ENCODE measurements around the gene LTBP1. TPM values are rescaled to one million over a fixed set of nuclear protein-coding genes. Genes with fewer than 3 reads are reported as not detected.

The LTBP1 gene
- total RNA-seq, 1 experiment from 2014 or later, result 13.9 TPM

GRCh38 chr2:33265584-33266338 lies 319.0 kb downstream of the LTBP1 start:
- intact Hi-C loops (cut with micrococcal nuclease; ENCODE audit: unreplicated experiment), result no loop called here
- Mint-ChIP-seq H3K27me3 (ENCODE audit: unreplicated experiment) (no peaks in the 10 kb centered on the region), H3K36me3 (ENCODE audit: insufficient read depth, unreplicated experiment) (no peaks in the 10 kb centered on the region), H3K4me1 (ENCODE audit: low read depth, unreplicated experiment) (no peaks in the 10 kb centered on the region), H3K27ac (ENCODE audit: unreplicated experiment) (no peak overlapping the region), H3K9me3 (ENCODE audit: low read depth, unreplicated experiment) (no peaks in the 10 kb centered on the region), H3K4me3 (ENCODE audit: low read depth, unreplicated experiment) (no peak overlapping the region)
- no TSS peak for BruUV-seq (replicated peaks)
- DNase-seq, result no peak
- CTCF ChIA-PET, result no interaction called here
- TF ChIP-seq, protein P1, sequence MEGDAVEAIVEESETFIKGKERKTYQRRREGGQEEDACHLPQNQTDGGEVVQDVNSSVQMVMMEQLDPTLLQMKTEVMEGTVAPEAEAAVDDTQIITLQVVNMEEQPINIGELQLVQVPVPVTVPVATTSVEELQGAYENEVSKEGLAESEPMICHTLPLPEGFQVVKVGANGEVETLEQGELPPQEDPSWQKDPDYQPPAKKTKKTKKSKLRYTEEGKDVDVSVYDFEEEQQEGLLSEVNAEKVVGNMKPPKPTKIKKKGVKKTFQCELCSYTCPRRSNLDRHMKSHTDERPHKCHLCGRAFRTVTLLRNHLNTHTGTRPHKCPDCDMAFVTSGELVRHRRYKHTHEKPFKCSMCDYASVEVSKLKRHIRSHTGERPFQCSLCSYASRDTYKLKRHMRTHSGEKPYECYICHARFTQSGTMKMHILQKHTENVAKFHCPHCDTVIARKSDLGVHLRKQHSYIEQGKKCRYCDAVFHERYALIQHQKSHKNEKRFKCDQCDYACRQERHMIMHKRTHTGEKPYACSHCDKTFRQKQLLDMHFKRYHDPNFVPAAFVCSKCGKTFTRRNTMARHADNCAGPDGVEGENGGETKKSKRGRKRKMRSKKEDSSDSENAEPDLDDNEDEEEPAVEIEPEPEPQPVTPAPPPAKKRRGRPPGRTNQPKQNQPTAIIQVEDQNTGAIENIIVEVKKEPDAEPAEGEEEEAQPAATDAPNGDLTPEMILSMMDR (IDR thresholded peaks at IDR 0.05; ENCODE audit: unreplicated experiment), result no peak

GRCh38 chr2:33266467-33266866 lies 319.7 kb downstream of the LTBP1 start:
- no peaks in the 10 kb centered on the region for H3K4me1 Mint-ChIP-seq (ENCODE audit: low read depth, unreplicated experiment)
- intact Hi-C loops (cut with micrococcal nuclease; ENCODE audit: unreplicated experiment), result no loop called here
- no peak overlapping the region for H3K27ac Mint-ChIP-seq (ENCODE audit: unreplicated experiment)

GRCh38 chr2:33267043-33267442 lies 320.3 kb downstream of the LTBP1 start:
- CTCF ChIA-PET, result no interaction called here
- BruUV-seq (replicated peaks), result no TSS peak
- Mint-ChIP-seq H3K4me3 (ENCODE audit: low read depth, unreplicated experiment) (no peak overlapping the region), H3K4me1 (ENCODE audit: low read depth, unreplicated experiment) (no peaks in the 10 kb centered on the region), H3K27me3 (ENCODE audit: unreplicated experiment) (no peaks in the 10 kb centered on the region), H3K27ac (ENCODE audit: unreplicated experiment) (no peak overlapping the region), H3K36me3 (ENCODE audit: insufficient read depth, unreplicated experiment) (no peaks in the 10 kb centered on the region), H3K9me3 (ENCODE audit: low read depth, unreplicated experiment) (no peaks in the 10 kb centered on the region)
- no peak for DNase-seq
- TF ChIP-seq, protein P1 (IDR thresholded peaks at IDR 0.05; ENCODE audit: unreplicated experiment), result no peak
- intact Hi-C loops (cut with micrococcal nuclease; ENCODE audit: unreplicated experiment), result no loop called here

More at GRCh38 chr2:33266467-33266866, 319.7 kb downstream of the LTBP1 start:
- Mint-ChIP-seq H3K9me3 (ENCODE audit: low read depth, unreplicated experiment) (no peaks in the 10 kb centered on the region), H3K4me3 (ENCODE audit: low read depth, unreplicated experiment) (no peak overlapping the region), H3K36me3 (ENCODE audit: insufficient read depth, unreplicated experiment) (no peaks in the 10 kb centered on the region), H3K27me3 (ENCODE audit: unreplicated experiment) (no peaks in the 10 kb centered on the region)
- CTCF ChIA-PET, result no interaction called here
- DNase-seq, result no peak
- TF ChIP-seq, protein P1 (IDR thresholded peaks at IDR 0.05; ENCODE audit: unreplicated experiment), result no peak
- no TSS peak for BruUV-seq (replicated peaks)

- Mint-ChIP-seq H3K9me3 (ENCODE audit: low read depth, unreplicated experiment) (no peaks in the 10 kb centered on the region), H3K36me3 (ENCODE audit: insufficient read depth, unreplicated experiment) (no peaks in the 10 kb centered on the region), H3K4me1 (ENCODE audit: low read depth, unreplicated experiment) (peaks cover 3% of the 10 kb centered on the region), H3K27me3 (ENCODE audit: unreplicated experiment) (no peaks in the 10 kb centered on the region), H3K4me3 (ENCODE audit: low read depth, unreplicated experiment) (no peak overlapping the region), H3K27ac (ENCODE audit: unreplicated experiment) (no peak overlapping the region)
- CTCF ChIA-PET, result no interaction called here
- TF ChIP-seq, protein P1 (IDR thresholded peaks at IDR 0.05; ENCODE audit: unreplicated experiment), result no peak
- intact Hi-C loops (cut with micrococcal nuclease; ENCODE audit: unreplicated experiment), result no loop called here
- BruUV-seq (replicated peaks), result no TSS peak
- no peak for DNase-seq
These were observed 321.0 kb downstream of the LTBP1 start for GRCh38 chr2:33267756-33268155.

All from Calu3 (cell line).